K562 (cell line): Measurements from ENCODE around the gene CCDC9B. TPM values are rescaled to one million over a fixed set of nuclear protein-coding genes. Genes with fewer than 3 reads are reported as not detected.
A peak's percentile ranks its signal among the peaks of the same experiment; 100 is the strongest.

Experiments
- CTBP1 ChIP-seq: fragments of 450-650 bp; IDR thresholded peaks from 2 replicates; pipeline ENCODE4 v1.6.1; 2016; ENCODE audit warnings: borderline replicate concordance
- KDM2B ChIP-seq: fragments of 250-450 bp; sonication (Bioruptor Pico); IDR thresholded peaks from 2 replicates; pipeline ENCODE4 v1.8.0; 2021; ENCODE audit warnings: mild to moderate bottlenecking, moderate library complexity
- REST ChIP-seq, 2 experiments: fragments of 450-650 bp; formaldehyde crosslinking in 1 of 2; IDR thresholded peaks; 2 replicates each; pipeline versions ENCODE4 v1.4.0 to v1.6.1; 2014 to 2020; ENCODE audit warnings: mild to moderate bottlenecking in 2 of 2, borderline replicate concordance in 1 of 2, low read depth in 1 of 2
- RFX5 ChIP-seq: IDR thresholded peaks from 2 replicates; pipeline ENCODE4 v1.6.1; 2011; ENCODE audit warnings: low read depth, mild to moderate bottlenecking, improper control_type of control experiment, low read length
- SMAD4 ChIP-seq: fragments of 250-450 bp; sonication (Bioruptor Pico); conservative IDR thresholded peaks from 2 replicates; pipeline ENCODE4 v1.8.0; 2021; ENCODE audit warnings: inconsistent platforms, mild to moderate bottlenecking, moderate library complexity
- SMARCE1 ChIP-seq: fragments of 450-650 bp; IDR thresholded peaks from 2 replicates; pipeline ENCODE4 v1.7.1; 2016; ENCODE audit warnings: mild to moderate bottlenecking
- TAL1 ChIP-seq: fragments of 450-650 bp; IDR thresholded peaks from 2 replicates; pipeline ENCODE4 v1.6.1; 2016; ENCODE audit warnings: mild to moderate bottlenecking
- TGIF2 ChIP-seq: sonication (generic); formaldehyde crosslinking; IDR thresholded peaks from 2 replicates; pipeline ENCODE4 v1.8.1; 2022; ENCODE audit warnings: mild to moderate bottlenecking, missing genetic modification reagents, moderate library complexity
- ZNF318 ChIP-seq, 2 experiments: fragments of 450-650 bp; IDR thresholded peaks; 2 replicates each; pipeline ENCODE4 v1.6.1; 2016; ENCODE audit warnings: mild to moderate bottlenecking in 2 of 2, borderline replicate concordance in 1 of 2, low read depth in 1 of 2, moderate library complexity in 1 of 2
- ZNF764 ChIP-seq: fragments of 250-450 bp; sonication (Bioruptor Pico); IDR thresholded peaks from 2 replicates; pipeline ENCODE4 v1.4.0; 2020; ENCODE audit warnings: low read depth, mild to moderate bottlenecking, moderate library complexity
- polyA plus RNA-seq, 8 experiments: library from polyadenylated mRNA; depleted of rRNA in 4 of 8; stranded (reverse) in 5 of 8; unstranded in 3 of 8; fragments of >200 nt; fragmentation: Nextera tagmentation in 2 of 8; fragmentation: Illumina TruSeq in 1 of 8; extraction: Ambion mirVana in 2 of 8; extraction: Trizol in 1 of 8; gene quantifications; 2 replicates each; pipeline versions ENCODE4 v1.2.1 to v1.2.3, GENCODE V29; 2011 to 2014; ENCODE audit warnings: inconsistent platforms in 1 of 8, missing spikeins in 1 of 8
- total RNA-seq, 7 experiments: library from RNA; depleted of rRNA in 6 of 7; stranded (reverse); fragments of >200 nt in 6 of 7; fragmentation: Illumina TruSeq in 2 of 7; extraction: Trizol in 2 of 7; gene quantifications; 2 replicates each; pipeline versions ENCODE4 v1.2.1 to v1.2.3, GENCODE V29; 2011 to 2021; ENCODE audit warnings: low replicate concordance in 1 of 7

The CCDC9B gene
- total and polyA plus RNA-seq, 9 of the 15 experiments (the other 6 are each of a cell fraction or from before 2014, with no cell fraction given) = 0.01 to 0.47 (median 0.15) TPM; not detected in 1

GRCh38 chr15:40357723-40358470 is 17.2 kb upstream of the CCDC9B start, which contains the start of gene DISP2 (continued):
- TF ChIP-seq ZNF318 (IDR thresholded peaks at IDR 0.05; ENCODE audit: borderline replicate concordance in 1 of 2, low read depth in 1 of 2) (no peak), TAL1 (no peak), TGIF2 (CRISPR knock-in tag) (0 out of 2 replicates have a peak, but pooled peaks have one; percentile 68), KDM2B (0 out of 2 replicates have a peak, but pooled peaks have one; percentile 28), CTBP1 (peak; percentile 87), RFX5 (no peak), ZNF764 (no peak), SMARCE1 (no peak), SMAD4 (CRISPR knock-in tag) (peak; percentile 85), REST (IDR thresholded peaks at IDR 0.05; ENCODE audit: borderline replicate concordance) (peak; percentile 100), REST (CRISPR knock-in tag; IDR thresholded peaks at IDR 0.05; ENCODE audit: low read depth) (peak; percentile 100)
